Measurements from ENCODE around the gene JDP2.
"Not testable (repeated sequence)": the region's sequence is repeated elsewhere in the genome, so short reads cannot be mapped to it uniquely, and the experiment has no call there.

JDP2 gene

DNA sequence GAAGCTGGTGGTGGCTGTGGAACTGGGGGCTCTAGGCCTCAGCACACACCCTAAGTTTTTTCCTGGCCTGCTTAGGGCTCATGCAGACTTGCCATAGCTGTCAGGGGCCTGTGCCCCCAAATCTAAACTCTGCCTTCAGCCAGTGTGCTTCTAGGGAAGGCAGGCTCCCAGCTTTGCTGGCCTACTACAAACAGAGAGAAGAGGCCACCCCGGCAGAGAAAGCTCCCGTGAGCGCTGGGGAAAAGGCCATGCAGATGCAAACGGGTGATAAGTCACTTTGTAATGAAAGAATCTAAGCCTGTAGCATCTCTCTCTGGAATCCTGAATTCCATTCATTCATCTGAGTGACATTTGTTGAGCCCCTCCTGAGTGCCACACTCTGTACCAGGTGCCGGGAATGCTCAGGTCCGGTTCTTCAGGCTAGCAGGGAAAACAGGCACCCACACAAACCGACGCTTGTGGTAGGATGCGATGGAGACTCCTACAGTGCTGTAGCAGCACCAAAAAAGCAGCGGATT, 29.9 kb downstream of the JDP2 start:
- no peak for DNase-seq

DNA sequence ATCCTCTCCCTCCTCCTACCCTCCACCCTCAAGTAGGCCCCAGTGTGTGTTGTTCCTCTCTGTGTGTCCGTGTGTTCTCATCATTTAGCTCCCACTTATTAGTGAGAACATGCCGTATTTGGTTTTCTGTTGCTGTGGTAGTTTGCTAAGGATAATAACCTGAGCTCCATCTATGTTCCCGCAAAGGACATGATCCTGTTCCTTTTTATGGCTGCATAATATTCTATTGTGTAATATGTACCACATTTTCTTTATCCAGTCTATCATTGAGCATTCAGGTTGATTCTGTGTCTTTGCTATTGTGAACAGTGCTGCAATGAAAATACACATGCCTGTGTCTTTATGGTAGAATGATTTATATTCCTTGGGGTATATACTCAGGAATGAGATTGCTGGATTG, 30.5 kb downstream of the JDP2 start:
- no peak for DNase-seq

DNA sequence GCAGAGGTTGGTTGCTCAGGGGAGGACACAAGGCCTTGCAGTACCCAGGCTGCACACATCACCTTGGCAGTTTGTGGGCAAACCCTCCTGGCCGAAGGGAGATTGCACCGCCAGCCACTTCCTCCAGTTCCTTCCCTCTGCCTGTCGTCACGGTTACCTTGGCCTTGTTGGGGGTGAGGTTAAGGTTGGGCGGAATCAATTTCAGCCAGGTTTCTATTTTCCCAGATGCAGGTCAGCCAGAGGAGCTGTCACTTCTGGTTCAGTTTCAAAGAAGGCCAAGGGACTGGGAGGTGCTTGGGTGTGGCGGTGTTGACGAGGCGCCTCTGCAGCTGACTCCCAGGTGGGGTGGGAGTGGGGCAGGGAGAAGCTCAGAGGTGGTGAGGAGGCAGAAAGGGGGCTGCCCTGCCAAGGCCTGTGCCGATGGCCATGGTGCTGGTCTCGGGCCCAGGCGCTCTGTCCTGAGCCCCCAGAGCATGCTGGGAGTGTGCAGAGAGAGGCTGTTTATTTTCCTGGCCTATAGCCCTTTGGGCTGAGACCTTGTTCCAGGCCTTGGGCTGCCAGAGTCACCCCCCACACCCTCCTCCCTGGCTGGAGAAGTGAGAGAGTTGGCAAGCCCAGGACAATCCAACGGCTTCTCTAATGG, 31.4 kb downstream of the JDP2 start:
- no peak for DNase-seq

DNA sequence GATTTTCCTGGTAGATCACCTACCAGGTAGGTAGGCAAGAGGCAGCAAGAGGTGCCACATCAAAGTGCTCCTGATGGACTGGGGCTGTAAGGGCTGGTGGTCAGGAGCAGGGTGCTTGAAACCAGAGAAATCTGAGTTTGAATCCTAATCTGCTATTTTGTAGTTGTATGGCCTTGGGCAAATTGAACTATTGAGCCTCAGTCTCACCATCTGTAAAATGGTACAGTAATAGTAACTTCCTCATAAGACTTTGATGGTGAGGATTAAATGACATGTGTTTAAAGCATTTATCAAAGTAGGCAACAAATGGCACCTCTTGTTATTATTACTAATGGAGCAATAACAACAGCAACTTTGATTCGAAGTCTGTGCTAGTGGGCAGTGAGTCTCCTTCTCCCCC, 32.0 kb downstream of the JDP2 start:
- no peak for DNase-seq

DNA sequence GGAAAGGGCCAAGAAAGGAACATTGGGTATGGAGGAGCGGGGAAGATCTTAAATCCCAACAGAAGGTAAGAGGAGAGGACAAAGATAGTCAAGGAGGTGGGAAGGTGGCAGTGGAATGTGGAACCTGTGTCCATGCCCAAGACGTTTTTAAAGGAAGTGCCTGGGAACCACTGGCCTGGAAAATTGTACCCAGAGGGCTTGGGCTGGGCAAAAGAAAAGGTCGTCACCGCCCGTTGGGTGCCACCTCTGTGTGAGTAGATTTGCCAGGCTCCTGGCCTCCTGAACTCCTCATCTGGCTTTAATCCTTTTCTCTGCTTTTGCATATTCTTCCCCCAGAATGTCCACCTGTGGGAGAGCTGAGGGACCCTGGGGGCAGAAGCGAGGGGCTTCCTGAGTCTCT, 32.6 kb downstream of the JDP2 start:
- no peak for DNase-seq

DNA sequence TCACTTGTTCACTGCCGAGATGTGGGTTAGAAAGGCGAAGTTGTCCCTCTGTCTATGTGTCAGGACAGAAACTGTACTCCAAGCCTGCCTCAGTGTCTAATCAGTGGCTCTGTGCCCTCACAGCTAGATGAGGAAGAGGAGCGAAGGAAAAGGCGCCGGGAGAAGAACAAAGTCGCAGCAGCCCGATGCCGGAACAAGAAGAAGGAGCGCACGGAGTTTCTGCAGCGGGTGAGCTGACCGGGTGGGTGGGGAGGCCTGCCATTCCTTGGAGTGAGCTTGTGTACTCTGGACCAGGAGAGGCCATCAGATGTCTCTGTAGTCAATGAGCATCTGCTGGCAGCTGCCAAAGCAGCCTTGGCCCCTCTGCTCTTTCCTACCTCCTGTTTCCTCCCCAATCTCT, 33.5 kb downstream of the JDP2 start:
- DNase-seq = no peak

DNA sequence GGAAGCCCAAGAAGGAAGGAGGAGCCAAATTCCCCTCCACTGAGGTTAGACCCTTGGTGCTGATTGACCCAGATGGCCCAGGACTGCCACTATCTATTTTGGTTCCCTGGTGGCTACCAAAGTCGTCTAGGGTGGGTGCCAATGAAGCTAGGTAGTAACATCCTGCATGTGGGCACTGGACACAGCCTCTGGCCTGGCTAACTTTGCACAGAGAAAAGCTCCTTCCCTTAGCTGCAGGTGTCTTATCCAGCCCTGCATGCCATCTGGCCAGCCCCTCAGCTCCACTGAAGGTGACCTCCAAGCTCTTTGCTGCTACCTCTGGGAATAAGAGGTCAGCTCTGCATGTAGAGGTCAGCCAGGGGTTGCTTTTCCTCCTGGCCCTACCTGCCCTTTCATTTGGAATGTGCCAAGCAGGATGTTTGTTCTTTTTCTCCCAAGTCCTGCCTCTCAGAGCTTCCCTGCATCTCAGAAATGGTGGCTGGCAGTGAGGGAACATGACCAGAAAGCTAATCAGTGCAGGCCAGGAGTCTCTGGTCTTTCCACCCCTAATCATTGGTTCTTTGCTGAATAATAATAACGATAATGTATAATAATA, 34.0 kb downstream of the JDP2 start:
- DNase-seq = no peak

DNA sequence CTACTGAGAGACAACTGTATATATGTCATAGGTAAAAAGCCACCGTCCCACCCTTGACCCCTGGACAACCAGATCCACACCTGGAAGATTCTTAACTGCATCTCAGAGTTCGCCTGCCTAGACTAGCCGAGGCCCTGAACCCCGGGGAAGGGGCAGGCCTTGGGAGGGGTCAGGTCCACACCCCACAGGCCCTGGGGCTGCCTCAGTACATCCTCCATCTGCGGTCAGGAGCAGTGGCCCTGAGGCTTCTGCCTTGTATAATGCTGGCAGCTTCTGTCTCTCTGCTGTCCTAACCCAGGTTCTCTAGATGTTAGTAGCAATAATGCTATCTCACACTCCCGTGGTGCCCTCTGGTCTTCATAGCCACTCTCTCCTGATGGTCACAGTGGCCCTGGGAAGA, 36.8 kb downstream of the JDP2 start:
- DNase-seq = no peak

DNA sequence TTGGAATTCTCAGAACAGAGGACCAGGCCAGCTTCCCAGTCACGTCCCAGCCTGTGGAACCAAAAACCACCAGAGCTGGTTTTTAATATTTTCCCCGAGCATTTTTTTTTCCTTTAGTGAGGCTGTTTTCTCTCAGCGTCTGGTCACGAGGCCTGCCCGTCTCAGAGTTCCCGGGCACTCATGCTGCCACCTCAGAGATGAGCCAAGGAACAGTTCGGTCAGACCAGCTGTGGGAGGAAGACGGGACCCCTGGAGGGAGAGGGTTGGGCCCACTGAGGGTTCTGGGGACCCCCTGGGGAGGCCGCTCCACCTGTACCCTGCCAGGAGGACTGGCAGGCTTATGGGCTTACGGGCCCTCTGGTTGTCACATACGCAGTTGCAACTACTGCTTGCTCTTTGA, 39.9 kb downstream of the JDP2 start:
- no peak for DNase-seq

DNA sequence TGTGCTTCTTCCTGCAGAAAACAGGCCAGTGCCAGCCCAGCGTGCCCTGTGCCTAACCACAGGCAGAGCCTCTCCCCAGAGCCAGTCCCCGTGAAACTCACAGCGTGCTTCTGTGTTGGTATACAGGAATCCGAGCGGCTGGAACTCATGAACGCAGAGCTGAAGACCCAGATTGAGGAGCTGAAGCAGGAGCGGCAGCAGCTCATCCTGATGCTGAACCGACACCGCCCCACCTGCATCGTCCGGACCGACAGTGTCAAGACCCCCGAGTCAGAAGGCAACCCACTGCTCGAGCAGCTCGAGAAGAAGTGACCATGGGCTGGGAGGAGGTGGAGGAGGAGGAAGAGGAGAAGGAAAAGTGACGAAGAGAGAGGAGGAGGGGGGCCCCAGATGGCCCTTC, 41.3 kb downstream of the JDP2 start:
- DNase-seq = no peak

DNA sequence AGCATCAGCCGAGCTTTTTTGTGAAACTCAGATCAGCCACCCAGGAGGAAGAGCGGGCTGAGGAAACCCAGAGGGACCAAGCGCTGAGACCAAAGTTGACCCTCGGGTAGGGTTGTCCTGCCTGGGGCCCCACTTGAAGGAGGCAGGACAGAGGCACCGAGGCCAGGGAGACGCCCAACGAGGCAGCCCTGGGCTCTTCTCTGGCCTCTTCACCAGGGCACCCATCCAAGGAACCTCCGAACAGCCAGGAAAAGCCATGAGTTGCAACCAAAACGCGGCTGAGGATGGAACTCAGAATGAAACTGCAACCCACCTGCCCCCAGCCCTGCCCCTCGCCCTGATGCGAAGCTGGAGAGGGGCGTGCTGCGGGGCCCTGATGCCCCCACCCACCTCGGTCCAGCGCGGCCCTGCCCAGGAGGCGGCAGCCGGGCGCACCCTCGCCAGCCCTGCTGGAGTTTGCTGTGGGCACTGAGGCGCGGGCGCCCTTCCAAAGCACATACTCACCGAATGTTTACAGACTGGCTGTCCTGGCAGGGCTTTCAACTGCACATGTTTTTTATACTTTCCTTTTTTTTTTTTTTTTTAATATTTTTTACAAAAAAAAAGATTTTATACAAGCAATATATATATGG, 41.9 kb downstream of the JDP2 start:
- no peak for DNase-seq

DNA sequence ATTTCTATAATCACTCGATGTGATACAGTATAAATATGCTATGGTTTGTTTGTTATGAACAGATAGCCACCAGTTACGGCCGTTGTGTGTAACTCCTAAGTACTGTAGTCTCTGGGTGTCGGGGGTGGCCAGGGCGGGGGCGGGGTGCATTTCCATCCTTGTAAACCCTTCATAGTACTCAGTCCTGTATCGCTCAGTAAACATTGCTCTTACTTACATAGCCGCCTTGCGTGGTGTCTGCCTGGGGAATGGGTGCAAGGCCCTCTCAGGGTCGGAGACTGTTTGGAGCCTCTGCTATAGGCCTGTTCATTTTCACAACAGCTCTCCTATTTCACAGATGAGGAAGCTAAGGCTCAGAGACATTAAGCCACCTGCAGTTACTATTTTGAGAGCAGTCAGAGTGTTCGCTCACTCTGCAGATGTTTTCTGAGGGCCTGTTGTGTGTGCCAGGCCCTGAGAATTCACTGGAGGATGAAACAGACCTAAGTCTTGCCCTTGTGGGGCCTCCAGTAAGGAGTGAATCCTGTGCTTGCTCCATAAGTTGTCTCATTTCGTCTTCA, 42.5 kb downstream of the JDP2 start:
- no peak for DNase-seq

DNA sequence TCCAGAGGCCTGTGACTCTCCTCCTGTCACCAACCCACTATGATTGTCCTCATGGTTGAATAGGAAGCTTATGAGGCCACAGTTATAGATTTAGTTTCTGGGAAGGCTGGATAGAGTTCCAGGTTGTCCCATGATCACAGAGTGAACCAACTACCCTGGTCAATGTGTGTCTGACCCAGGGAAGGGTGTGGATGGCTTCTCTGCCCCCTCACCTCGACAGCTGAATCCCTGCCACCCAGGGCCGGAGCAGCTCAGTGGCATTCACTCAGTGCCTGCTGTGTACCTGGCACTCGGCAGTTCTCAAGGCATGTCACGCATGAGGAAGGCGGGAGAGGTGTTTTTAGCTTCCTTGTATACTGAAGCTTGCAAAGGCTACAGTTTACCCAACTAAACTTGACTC, 43.2 kb downstream of the JDP2 start:
- no peak for DNase-seq

DNA sequence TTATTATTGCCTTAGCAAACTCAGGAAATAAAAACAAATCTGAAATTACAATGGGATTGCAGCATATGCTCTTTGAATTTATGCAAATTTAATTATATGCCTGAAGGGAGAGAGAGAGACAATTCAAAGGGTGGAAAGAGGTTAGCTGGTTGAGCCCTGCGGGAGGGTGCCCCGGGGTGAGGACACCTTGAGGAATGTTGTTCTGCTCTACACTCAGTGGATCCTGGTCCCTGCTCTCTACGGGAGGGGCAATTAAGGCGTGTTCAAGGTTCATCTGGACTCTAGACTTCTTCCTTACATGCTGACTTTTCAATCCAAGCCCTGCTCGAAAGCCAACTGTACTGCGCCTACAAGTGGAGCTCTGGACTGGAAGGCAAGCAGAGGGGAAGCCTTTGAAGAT, 46.3 kb downstream of the JDP2 start:
- not testable (repeated sequence) for DNase-seq

DNA sequence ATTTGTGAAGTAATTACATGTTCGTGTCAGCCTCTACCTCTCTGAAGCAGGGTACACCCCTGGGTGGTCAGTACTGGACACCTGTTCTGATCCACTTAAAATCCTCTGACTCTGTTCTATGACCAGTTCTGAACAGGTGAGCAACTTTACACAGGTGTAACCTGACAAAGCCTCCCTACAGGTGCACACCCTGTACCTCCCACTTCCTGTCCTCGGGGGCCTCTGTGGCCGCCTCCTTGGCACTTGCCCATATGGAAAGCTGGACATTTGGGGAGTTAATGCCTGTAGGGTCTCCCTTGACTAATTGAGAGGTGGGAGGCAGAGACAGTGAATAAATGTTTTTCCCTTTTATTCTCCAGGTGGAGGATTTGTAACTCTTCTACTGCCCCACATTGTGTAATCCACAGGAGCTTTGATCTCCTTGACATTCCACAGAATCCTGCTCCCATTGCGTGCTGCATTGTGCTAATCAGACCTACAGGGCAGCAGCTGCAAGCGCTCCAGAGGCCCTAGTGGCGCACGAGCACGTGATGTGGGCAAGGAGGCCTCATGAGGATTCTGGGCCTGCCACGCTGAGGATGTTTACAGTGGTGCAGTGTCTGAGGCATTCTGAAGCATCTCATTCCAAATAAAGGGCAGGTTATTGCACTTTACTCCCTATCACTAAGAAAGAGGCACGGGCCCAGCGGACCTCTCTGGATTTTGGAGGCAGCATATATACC, 48.6 kb downstream of the JDP2 start:
- DNase-seq = no peak

DNA sequence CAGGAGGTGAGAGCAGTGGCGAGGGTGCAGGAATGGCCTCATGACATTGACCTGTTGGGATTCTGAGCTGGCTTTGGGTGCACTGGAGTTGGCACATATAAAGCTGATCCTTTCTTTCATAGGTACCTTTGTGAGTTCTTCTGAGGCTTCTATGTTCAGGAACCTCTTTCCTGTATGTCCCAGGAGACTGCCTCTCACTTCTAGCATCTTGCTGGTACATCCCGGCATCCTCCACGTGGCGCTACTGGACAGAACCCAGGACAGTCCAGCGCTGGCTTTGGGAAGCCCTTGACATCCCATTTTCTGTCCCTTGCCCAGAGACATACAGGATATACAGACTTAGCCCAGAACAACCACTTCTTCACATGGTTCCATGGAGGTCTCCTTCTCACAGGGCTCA, 50.1 kb downstream of the JDP2 start:
- no peak for DNase-seq

DNA sequence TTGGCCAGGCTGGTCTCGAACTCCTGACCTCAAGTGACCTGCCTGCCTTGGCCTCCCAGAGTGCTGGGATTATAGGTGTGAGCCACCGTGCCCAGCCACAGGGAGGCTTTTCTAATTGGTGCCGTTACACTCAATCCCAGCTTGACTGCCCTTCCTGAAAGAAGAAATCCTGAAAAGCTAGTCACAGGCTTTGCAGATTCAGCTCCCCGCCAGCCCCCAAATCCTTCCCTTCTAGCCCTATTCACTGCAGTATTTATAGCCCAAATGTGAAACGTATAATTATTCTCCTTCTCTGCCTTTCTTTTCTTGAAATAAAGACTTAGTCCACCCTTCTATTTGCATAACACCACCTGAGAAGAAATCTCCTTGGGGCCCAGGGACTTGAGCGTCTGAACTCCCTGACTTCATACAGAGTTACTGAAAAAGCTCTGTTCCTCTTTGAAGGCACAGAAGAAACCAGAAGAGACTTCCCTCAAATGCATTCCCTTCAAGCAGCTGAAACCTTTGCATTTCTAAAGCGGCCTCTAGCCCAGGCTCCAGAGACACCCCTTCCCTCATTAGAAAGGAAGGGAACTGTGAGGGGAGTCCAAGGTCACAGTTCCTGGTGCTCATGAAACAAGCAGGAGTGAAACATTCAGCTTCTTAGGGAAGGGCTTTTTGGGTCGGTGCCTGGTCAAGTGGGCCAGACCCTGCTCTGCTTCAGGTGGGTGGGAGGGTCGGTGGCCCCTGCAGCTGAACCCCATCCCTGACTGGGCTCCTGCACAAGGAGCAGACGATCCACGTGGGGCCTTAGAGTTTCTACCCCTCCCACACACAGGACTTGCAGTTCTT, 52.2 kb downstream of the JDP2 start:
- no peak for DNase-seq

DNA sequence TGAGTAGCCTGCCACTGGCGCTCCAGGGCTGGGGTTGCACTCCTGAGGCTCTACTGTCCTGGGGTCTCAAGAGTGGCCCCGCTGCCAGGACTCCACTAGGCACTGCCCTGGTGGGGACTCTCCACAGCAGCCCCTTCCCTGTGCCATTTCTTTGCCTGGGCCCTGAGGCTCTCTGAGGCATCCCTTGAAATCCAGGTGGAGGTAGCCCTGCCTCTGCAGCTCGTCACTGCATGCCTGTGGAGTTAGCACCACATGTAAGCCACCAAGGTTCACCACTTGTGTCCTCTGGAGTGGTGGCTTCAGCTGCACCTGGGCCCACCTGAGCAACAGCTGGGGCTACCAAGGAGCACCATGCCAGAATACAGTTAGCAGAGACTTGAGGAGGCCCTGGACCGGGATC, 54.5 kb downstream of the JDP2 start:
- DNase-seq = no peak

DNA sequence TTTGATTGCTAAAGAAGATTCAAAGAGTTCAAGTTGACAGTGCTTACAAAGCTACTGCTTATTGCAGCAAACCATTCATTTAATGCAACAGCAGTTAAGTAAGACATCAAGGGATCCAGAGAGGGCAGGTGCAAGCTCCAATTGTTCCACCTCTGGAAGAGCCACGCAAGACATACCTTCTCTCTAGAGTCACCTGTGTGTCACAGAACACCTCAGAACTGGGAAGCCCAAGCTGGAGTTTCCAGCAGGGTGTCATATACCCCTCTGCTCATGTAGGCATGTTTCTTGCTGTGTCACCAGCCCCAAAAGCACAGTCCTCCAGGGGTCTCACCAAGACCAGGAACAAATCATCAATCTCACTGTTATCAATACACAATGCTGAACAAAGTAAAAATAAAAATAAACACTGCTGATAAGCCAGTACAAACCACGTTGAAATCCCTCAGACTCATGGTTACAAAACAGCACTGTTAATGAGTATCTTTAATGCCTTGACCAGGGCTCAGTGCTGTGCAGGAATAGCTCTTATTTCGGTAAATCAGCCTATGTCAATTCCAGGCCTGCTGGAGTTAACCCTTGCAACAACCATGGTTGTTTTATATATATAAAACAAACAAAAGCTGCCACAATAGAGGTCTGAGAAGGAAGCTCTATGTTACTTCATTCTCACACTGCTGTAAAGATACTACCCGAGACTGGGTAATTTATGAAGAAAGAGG, 57.0 kb downstream of the JDP2 start:
- no peak for DNase-seq

DNA sequence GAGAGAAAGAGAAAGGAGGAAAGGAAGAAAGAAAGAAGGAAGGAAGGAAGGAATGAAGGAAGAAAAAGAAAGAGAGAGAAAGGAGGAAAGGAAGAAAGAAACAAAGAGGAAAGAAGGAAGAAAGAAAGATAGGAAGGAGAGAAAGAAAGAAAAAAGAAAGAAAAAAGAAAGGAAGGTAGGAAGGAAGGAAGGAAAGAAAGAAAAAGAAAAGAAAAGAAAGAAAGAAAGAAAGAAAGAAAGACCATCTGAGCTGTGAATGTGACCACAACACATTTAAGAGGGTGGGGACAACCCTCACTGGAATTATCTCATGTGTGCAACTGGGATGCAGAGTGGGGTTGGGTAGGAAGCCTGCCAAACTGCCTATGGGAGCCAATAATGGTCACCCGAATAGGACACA, 58.5 kb downstream of the JDP2 start:
- no peak for DNase-seq

DNA sequence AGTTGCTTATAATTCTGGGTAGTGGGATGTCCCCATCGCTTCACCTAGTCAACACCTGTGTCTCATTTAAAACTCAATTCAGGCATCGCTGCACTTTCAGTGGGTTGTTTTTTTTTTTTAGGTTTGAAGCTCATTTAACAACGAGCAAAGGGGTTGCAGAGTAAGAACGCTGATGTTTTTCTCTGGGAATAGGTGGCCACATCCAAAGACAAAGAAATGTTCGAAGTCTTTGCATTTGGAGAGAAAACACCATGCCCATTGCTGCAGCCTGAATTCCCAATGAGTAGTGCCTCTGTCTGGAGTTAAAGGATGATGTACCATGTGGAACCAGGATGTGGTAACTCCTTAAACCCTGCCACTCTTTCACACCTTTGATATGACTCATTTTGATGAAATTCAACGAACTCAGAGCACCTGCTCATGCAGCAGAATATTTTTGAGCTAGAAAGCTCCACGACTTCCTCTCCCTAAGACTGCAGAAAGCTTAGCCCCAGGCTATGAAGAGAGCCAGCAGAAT, 59.4 kb downstream of the JDP2 start:
- DNase-seq = peak in 1 of 5 donors; percentile 85

DNA sequence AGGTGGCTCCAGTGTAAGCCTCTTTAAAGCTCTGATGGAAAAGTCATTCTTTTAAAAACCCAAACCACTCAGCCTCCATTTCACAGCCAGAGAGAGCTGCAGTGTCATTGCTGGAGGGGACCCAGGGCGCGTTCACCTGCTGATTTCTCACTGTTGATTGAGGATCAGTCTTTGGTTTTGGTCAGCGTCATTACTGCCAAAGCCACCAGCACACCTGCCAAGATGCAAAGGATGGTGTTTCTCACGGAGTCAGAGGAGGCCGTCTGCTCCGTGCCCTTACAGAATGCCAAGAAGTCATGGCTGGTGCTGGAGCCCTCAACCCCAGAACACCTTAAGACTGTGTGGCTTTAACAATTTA, 61.6 kb downstream of the JDP2 start:
- DNase-seq = no peak

Data from T-helper 1 cell (primary cell).